Sigmoid colon (tissue), 4 donors: ENCODE measurements around the gene EMILIN1.

Source experiments
- CTCF ChIP-seq, 4 experiments: fragments of 450-650 bp in 3 of 4; fragments of 200-600 bp in 1 of 4; IDR thresholded peaks; one replicate each; pipeline ENCODE4 v1.5.1; 2016 to 2019; ENCODE audit warnings: antibody characterized with exemption in 4 of 4, mild to moderate bottlenecking in 3 of 4, moderate library complexity in 2 of 4
- EP300 ChIP-seq, 4 donors: sonication (generic); formaldehyde crosslinking; IDR thresholded peaks; one replicate each; pipeline ENCODE4 v1.6.1; 2017; ENCODE audit warnings: antibody characterized with exemption in 4 of 4
- POLR2AphosphoS5 ChIP-seq, 4 donors: sonication (generic); formaldehyde crosslinking; IDR thresholded peaks; one replicate each; pipeline ENCODE4 v1.6.1; 2017; ENCODE audit warnings: antibody characterized with exemption in 4 of 4

- TF ChIP-seq CTCF (IDR thresholded peaks at IDR 0.05): no peak
- no peak for TF ChIP-seq EP300 (IDR thresholded peaks at IDR 0.05)
- no peak for TF ChIP-seq POLR2AphosphoS5 (IDR thresholded peaks at IDR 0.05)
Measured at GRCh38 chr2:27070653-27071276, 7.7 kb upstream of the EMILIN1 start.
